GM23338 (cell line): ENCODE data around the gene FXYD5. TPM values are rescaled to one million over a fixed set of nuclear protein-coding genes. Genes with fewer than 3 reads are reported as not detected.

Experiments used
- ATAC-seq: fragments of 200-7000 bp; cut with Tn5 transposase; 3 replicates; pipeline ENCODE4 v1.9.1; 2020
- DNase-seq: peaks from one replicate; pipeline ENCODE4 v3.0.0-alpha.2; 2015; ENCODE audit warnings: low spot score
- H2AFZ ChIP-seq: fragments of 200-600 bp; sonication (generic); 2 replicates; pipeline ENCODE4 v1.8.0; 2016; ENCODE audit warnings: antibody characterized with exemption, mild to moderate bottlenecking, moderate library complexity
- H3F3A ChIP-seq: fragments of 200-600 bp; sonication (generic); replicated peaks from 2 replicates; pipeline ENCODE4 v1.8.0; 2017; ENCODE audit warnings: antibody characterized with exemption, mixed run types, low read depth
- H3K27ac ChIP-seq: fragments of 200-600 bp; sonication (generic); 2 replicates; pipeline ENCODE4 v1.6.1; 2016; ENCODE audit warnings: low read depth
- H3K27me3 ChIP-seq: fragments of 200-600 bp; sonication (generic); 2 replicates; pipeline ENCODE4 v1.8.0; 2016; ENCODE audit warnings: mild to moderate bottlenecking, mixed run types, moderate library complexity; ENCODE audit not compliant: insufficient read depth
- H3K36me3 ChIP-seq: fragments of 200-600 bp; sonication (generic); 2 replicates; pipeline ENCODE4 v1.8.0; 2016; ENCODE audit warnings: mild to moderate bottlenecking; ENCODE audit not compliant: insufficient read depth
- H3K4me1 ChIP-seq: fragments of 200-600 bp; sonication (generic); 2 replicates; pipeline ENCODE4 v1.8.0; 2016; ENCODE audit warnings: mild to moderate bottlenecking, moderate library complexity; ENCODE audit not compliant: insufficient read depth
- H3K4me2 ChIP-seq: fragments of 200-600 bp; sonication (generic); 2 replicates; pipeline ENCODE4 v1.7.1; 2017; ENCODE audit warnings: mixed run types
- H3K4me3 ChIP-seq: fragments of 200-600 bp; sonication (generic); 2 replicates; pipeline ENCODE4 v1.6.1; 2016; ENCODE audit warnings: mixed run types
- H3K79me2 ChIP-seq: fragments of 200-600 bp; sonication (generic); replicated peaks from 2 replicates; pipeline ENCODE4 v1.8.0; 2017; ENCODE audit warnings: mild to moderate bottlenecking; ENCODE audit not compliant: insufficient read depth
- H3K9me2 ChIP-seq: fragments of 200-600 bp; sonication (generic); 2 replicates; pipeline ENCODE4 v1.8.0; 2017; ENCODE audit not compliant: insufficient read depth
- H4K20me1 ChIP-seq: fragments of 200-600 bp; sonication (generic); replicated peaks from 2 replicates; pipeline ENCODE4 v1.8.0; 2017; ENCODE audit warnings: mild to moderate bottlenecking; ENCODE audit not compliant: insufficient read depth
- H3K27ac Mint-ChIP-seq: 2 replicates; pipeline ENCODE4 v1.8.0; 2020; ENCODE audit warnings: inconsistent platforms, mild to moderate bottlenecking, moderate library complexity, mixed read lengths
- H3K27me3 Mint-ChIP-seq: 3 replicates; pipeline ENCODE4 v1.8.0; 2022; ENCODE audit warnings: low read depth, mild to moderate bottlenecking, moderate library complexity, mixed read lengths, inconsistent platforms; ENCODE audit not compliant: insufficient read depth, poor library complexity
- H3K36me3 Mint-ChIP-seq: 3 replicates; pipeline ENCODE4 v1.8.0; 2021; ENCODE audit warnings: low read depth, mild to moderate bottlenecking, inconsistent platforms, moderate library complexity, mixed read lengths
- H3K4me1 Mint-ChIP-seq: 3 replicates; pipeline ENCODE4 v1.8.0; 2020; ENCODE audit warnings: mild to moderate bottlenecking, inconsistent platforms, mixed read lengths
- H3K4me3 Mint-ChIP-seq: 3 replicates; pipeline ENCODE4 v1.8.0; 2021; ENCODE audit warnings: moderate library complexity, mild to moderate bottlenecking, inconsistent platforms, mixed read lengths
- H3K9me3 Mint-ChIP-seq: 3 replicates; pipeline ENCODE4 v1.8.0; 2020; ENCODE audit warnings: moderate library complexity, mild to moderate bottlenecking, inconsistent platforms, mixed read lengths
- CREB1 ChIP-seq: fragments of 250-450 bp; sonication (Bioruptor Pico); IDR thresholded peaks from 2 replicates; pipeline ENCODE4 v1.5.0; 2020; ENCODE audit warnings: low read depth, mild to moderate bottlenecking, moderate library complexity
- CTCF ChIP-seq, 2 experiments: fragments of 200-600 bp in 1 of 2; sonication (generic) in 1 of 2; conservative IDR thresholded peaks; 2 replicates each; pipeline versions ENCODE4 v1.5.1 to v1.6.1; 2016 to 2017; ENCODE audit warnings: antibody characterized with exemption in 2 of 2, low read depth in 2 of 2, mild to moderate bottlenecking in 2 of 2, moderate library complexity in 1 of 2
- ETS1 ChIP-seq: IDR thresholded peaks from 2 replicates; pipeline ENCODE4 v1.6.1; 2016; ENCODE audit warnings: antibody characterized with exemption
- EZH2 ChIP-seq: fragments of 200-600 bp; sonication (generic); IDR thresholded peaks from one replicate; pipeline ENCODE4 v1.8.0; 2017; ENCODE audit warnings: antibody characterized with exemption, mild to moderate bottlenecking, low read depth; ENCODE audit not compliant: unreplicated experiment
- EZH2phosphoT487 ChIP-seq: fragments of 200-600 bp; sonication (generic); IDR thresholded peaks from one replicate; pipeline ENCODE4 v1.8.1; 2018; ENCODE audit warnings: antibody characterized with exemption; ENCODE audit not compliant: unreplicated experiment
- JUNB ChIP-seq: IDR thresholded peaks from one replicate; pipeline ENCODE4 v1.6.1; 2016; ENCODE audit warnings: antibody characterized with exemption; ENCODE audit not compliant: unreplicated experiment
- NANOG ChIP-seq: IDR thresholded peaks from 2 replicates; pipeline ENCODE4 v1.6.1; 2016; ENCODE audit warnings: antibody characterized with exemption, borderline replicate concordance
- POLR2AphosphoS5 ChIP-seq: IDR thresholded peaks from 2 replicates; pipeline ENCODE4 v1.6.1; 2016; ENCODE audit warnings: antibody characterized with exemption, low read depth
- STAT1 ChIP-seq: IDR thresholded peaks from one replicate; pipeline ENCODE4 v1.6.1; 2016; ENCODE audit warnings: antibody characterized with exemption; ENCODE audit not compliant: unreplicated experiment
- ZNF114 ChIP-seq: fragments of 250-450 bp; sonication (Bioruptor Pico); IDR thresholded peaks from 2 replicates; pipeline ENCODE4 v1.5.0; 2020; ENCODE audit warnings: mild to moderate bottlenecking, moderate library complexity
- ZNF331 ChIP-seq: fragments of 250-450 bp; sonication (Bioruptor Pico); IDR thresholded peaks from 2 replicates; pipeline ENCODE4 v1.5.0; 2020; ENCODE audit warnings: low read depth, mild to moderate bottlenecking, moderate library complexity
- ZNF462 ChIP-seq: fragments of 250-450 bp; sonication (Bioruptor Pico); IDR thresholded peaks from 2 replicates; pipeline ENCODE4 v1.5.0; 2020; ENCODE audit warnings: mild to moderate bottlenecking, moderate library complexity
- polyA plus RNA-seq: library from polyadenylated mRNA; unstranded; fragments of >200 nt; fragmentation: Nextera tagmentation; extraction: Ambion mirVana; gene quantifications from 2 replicates; pipeline ENCODE4 v1.2.1, GENCODE V29; 2016
- total RNA-seq: library from RNA; depleted of rRNA; stranded (reverse); fragments of >200 nt; shearing (Covaris generic); gene quantifications from 2 replicates; pipeline ENCODE4 v1.2.3, GENCODE V29; 2014
- TF ChIP-seq, protein P1 (sequence below): IDR thresholded peaks from one replicate; pipeline ENCODE4 v1.6.1; 2018; ENCODE audit warnings: antibody characterized with exemption; ENCODE audit not compliant: unreplicated experiment

Gene FXYD5
- total and polyA plus RNA-seq, 2 experiments from 2014 or later = 97.7 to 233 TPM

GRCh38 chr19:35117116-35117515 is 37.4 kb upstream of the FXYD5 start:
- Histone ChIP-seq H3F3A (no peaks in the 10 kb centered on the region), H3K9me2 (no peaks in the 10 kb centered on the region), H2AFZ (no peak overlapping the region), H3K79me2 (no peaks in the 10 kb centered on the region), H3K4me1 (peaks cover 23% of the 10 kb centered on the region), H3K36me3 (no peaks in the 10 kb centered on the region), H3K27me3 (no peaks in the 10 kb centered on the region), H4K20me1 (no peaks in the 10 kb centered on the region), H3K4me2 (no peak overlapping the region), H3K27ac (no peak overlapping the region), H3K4me3 (no peak overlapping the region)
- Mint-ChIP-seq H3K27ac (no peak overlapping the region), H3K27me3 (peaks cover 26% of the 10 kb centered on the region), H3K36me3 (no peaks in the 10 kb centered on the region), H3K4me3 (no peak overlapping the region), H3K4me1 (peaks cover 33% of the 10 kb centered on the region), H3K9me3 (no peaks in the 10 kb centered on the region; the same call in 2 of the 3 replicates)
- ATAC-seq (no peak), DNase-seq (no peak)
- no peak for TF ChIP-seq ZNF114 (CRISPR knock-in tag)
- no peak for TF ChIP-seq NANOG
- TF ChIP-seq, protein P1, sequence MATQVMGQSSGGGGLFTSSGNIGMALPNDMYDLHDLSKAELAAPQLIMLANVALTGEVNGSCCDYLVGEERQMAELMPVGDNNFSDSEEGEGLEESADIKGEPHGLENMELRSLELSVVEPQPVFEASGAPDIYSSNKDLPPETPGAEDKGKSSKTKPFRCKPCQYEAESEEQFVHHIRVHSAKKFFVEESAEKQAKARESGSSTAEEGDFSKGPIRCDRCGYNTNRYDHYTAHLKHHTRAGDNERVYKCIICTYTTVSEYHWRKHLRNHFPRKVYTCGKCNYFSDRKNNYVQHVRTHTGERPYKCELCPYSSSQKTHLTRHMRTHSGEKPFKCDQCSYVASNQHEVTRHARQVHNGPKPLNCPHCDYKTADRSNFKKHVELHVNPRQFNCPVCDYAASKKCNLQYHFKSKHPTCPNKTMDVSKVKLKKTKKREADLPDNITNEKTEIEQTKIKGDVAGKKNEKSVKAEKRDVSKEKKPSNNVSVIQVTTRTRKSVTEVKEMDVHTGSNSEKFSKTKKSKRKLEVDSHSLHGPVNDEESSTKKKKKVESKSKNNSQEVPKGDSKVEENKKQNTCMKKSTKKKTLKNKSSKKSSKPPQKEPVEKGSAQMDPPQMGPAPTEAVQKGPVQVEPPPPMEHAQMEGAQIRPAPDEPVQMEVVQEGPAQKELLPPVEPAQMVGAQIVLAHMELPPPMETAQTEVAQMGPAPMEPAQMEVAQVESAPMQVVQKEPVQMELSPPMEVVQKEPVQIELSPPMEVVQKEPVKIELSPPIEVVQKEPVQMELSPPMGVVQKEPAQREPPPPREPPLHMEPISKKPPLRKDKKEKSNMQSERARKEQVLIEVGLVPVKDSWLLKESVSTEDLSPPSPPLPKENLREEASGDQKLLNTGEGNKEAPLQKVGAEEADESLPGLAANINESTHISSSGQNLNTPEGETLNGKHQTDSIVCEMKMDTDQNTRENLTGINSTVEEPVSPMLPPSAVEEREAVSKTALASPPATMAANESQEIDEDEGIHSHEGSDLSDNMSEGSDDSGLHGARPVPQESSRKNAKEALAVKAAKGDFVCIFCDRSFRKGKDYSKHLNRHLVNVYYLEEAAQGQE = no peak
- TF ChIP-seq EZH2 = no peak
- no peak for TF ChIP-seq POLR2AphosphoS5
- TF ChIP-seq JUNB = no peak
- no peak for TF ChIP-seq ZNF462 (CRISPR knock-in tag)
- no peak for TF ChIP-seq CREB1
- no peak for TF ChIP-seq ETS1
- no peak for TF ChIP-seq CTCF (conservative IDR thresholded peaks at IDR 0.05; ENCODE audit: low read depth in 2 of 2)
- no peak for TF ChIP-seq EZH2phosphoT487
- no peak for TF ChIP-seq STAT1
- TF ChIP-seq ZNF331 (CRISPR knock-in tag) = no peak
